Measurements from ENCODE around the gene CDH5. TPM values are rescaled to one million over a fixed set of nuclear protein-coding genes. Genes with fewer than 3 reads are reported as not detected.

CDH5 gene
- total RNA-seq, 6 experiments from 2014 or later, result 9.0 to 25.7 (median 15.4) TPM

GRCh38 chr16:66425651-66426050 is 59.2 kb downstream of the CDH5 start:
- 41% methylated on average over 5 of the region's 8 CpGs for WGBS (ENCODE audit: insufficient coverage, low coverage, low lambda C conversion rate, missing lambda C conversion rate)
- DNase-seq (no peak), ATAC-seq (no peak)
- peaks cover 0 to 14% of the 10 kb centered on the region in 2 donors for H3K27me3 ChIP-seq
- no peaks in the 10 kb centered on the region for H3K9me3 ChIP-seq
- no peak for TF ChIP-seq POLR2A (IDR thresholded peaks at IDR 0.05)
- no peak for TF ChIP-seq CTCF (IDR thresholded peaks at IDR 0.05)
- intact Hi-C loops (cut with DNase I), result loop anchor here in 1 of 2 donors (10.0 kb wide), 1 partner anchor 179 kb away; the partner anchor contains the start of gene CMTM3
- H3K4me3 ChIP-seq, result no peak overlapping the region
- H3K27ac ChIP-seq, result no peak overlapping the region
- no peaks in the 10 kb centered on the region for H3K36me3 ChIP-seq
- peaks cover 0 to 3% (median 0%) of the 10 kb centered on the region in 4 donors for H3K4me1 ChIP-seq

DNA sequence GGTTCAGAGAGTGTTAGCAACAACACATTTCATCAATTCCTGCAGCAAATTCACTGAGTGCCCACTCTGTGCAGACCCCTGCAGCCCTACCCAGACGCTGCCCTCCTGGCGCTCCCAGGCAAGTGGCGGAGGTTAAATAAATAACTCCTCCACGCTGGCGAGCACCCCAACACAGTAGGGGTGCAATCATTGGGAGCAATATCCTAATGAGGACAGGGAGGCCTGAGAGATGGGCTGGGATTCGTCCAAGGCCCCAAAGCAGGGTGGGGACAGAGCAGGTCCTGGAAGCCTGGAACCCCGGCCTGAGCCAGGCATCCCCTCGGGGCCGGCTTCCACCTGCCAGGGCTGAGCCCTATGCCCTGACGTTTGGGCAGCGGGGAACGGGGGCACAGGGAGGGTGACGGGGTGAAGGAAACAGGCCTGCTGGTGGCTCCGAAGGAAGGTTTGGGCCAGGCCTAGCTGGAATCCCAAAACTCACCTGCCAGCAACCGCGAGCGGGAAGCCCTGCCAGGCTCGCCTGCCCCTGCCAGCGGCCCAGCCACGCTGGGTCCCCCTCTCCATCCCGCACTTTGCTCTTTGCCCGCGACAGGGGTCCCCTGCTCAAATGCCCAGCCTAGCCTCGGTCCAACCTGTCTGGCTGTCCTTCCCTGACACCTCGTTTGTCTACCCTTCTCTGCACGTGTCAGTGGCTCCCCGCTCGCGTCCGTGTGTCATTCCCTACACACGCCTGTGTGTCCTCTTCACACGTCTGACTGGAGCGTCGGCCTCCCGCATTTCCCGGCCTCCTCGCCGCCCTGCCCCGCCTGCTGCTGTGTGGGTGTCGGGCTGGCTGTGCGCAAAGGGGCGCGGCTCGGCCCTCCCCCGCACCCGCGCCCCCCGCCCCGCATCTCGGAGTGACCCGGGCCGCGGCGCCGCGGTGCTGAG is 59.9 kb downstream of the CDH5 start:
- 9% methylated on average over 14 of the region's 56 CpGs for WGBS (ENCODE audit: insufficient coverage, low coverage, low lambda C conversion rate, missing lambda C conversion rate)
- intact Hi-C loops (cut with DNase I), result loop anchor here in 1 of 2 donors (10.0 kb wide), 1 partner anchor 178 kb away; the partner anchor contains the start of gene CMTM3
- peaks cover 0 to 14% of the 10 kb centered on the region in 2 donors for H3K27me3 ChIP-seq

DNA sequence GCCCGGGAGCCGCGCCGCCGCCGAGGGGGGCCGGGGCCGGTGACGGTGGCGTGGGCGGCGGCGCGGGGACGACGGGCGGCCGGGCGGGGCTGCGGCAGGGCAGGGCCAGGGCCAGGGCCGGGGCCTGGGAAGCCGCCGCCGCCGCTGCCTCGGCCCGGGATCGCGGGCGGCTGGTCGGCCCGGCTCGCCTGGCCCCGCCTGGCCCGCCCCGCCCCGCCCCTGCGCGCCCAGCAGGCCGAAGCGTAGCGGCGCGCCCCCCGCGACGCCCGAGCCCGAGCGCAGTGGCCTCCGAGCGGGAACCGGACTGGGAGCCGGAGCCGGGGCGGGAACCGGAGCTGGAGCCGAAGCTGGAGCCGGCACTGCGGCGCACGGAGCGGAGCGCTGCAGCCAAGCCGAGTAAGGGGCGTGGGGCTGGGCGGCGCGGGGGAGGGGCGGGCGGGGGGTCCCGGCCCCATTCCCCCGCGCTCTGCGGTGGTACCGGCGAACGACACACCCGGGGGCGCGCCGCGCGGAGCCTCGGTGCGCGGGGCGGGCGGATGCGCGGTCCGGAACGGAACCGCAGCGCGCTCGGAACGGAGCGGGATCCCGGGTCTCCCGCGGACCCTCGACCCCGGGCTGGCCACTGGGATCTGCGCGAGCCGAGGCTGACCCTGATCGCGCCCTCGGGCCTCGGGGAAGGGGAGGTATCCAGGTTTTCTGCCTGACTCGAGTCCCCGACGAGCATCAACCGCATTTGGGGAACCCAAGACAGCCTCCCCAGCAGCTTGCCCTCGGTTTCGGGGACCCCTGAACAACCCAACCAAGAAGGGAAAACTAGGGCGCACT is 60.8 kb downstream of the CDH5 start, which contains the start of gene BEAN1:
Gene BEAN1 (plus strand): TSS at position 260 of the 825 bp plus-strand sequence. CDS start 10,382 bp downstream, outside the sequence.
- H3K27ac ChIP-seq, result no peak within 1 kb of the TSS
- H3K9me3 ChIP-seq, result no peaks in the 10 kb centered on the region
- H3K27me3 ChIP-seq, result peaks cover 0 to 14% of the 10 kb centered on the region in 2 donors
- WGBS (ENCODE audit: insufficient coverage, low coverage, low lambda C conversion rate, missing lambda C conversion rate), result 0% methylated on average over 6 of the region's 118 CpGs
- peaks cover 0 to 3% (median 0%) of the 10 kb centered on the region in 4 donors for H3K4me1 ChIP-seq
- peak within 1 kb of the TSS; percentile 20 to 45 (median 35) for H3K4me3 ChIP-seq
- ATAC-seq (peak; percentile 65 to 74 (median 66)), DNase-seq (no peak)
- TF ChIP-seq POLR2A (IDR thresholded peaks at IDR 0.05) (no peak), CTCF (IDR thresholded peaks at IDR 0.05) (no peak)
- intact Hi-C loops (cut with DNase I), result loop anchor here in 1 of 2 donors (10.0 kb wide), 1 partner anchor 178 kb away; the partner anchor contains the start of gene CMTM3
- no peaks in the 10 kb centered on the region for H3K36me3 ChIP-seq

More for the DNA sequence above, 59.9 kb downstream of the CDH5 start:
- peak; percentile 13 to 28 (median 20) for ATAC-seq
- DNase-seq, result no peak
- no peak overlapping the region for H3K27ac ChIP-seq
- H3K36me3 ChIP-seq, result no peaks in the 10 kb centered on the region
- no peak overlapping the region for H3K4me3 ChIP-seq
- H3K4me1 ChIP-seq, result peaks cover 0 to 3% (median 0%) of the 10 kb centered on the region in 4 donors
- TF ChIP-seq POLR2A (IDR thresholded peaks at IDR 0.05) (no peak), CTCF (IDR thresholded peaks at IDR 0.05) (no peak)
- no peaks in the 10 kb centered on the region for H3K9me3 ChIP-seq
